Pancreas (tissue), 10 donors: ENCODE measurements around the gene KCNJ9. TPM values are rescaled to one million over a fixed set of nuclear protein-coding genes. Genes with fewer than 3 reads are reported as not detected.

Experiments used
- ATAC-seq, 4 donors: fragments of 200-7000 bp; cut with Tn5 transposase; one replicate each; pipeline versions ENCODE4 v1.8.0 to v1.9.1; 2020; ENCODE audit warnings: mild to moderate bottlenecking in 4 of 4, moderate library complexity in 4 of 4
- DNase-seq, 6 donors: peaks; one replicate each; pipeline ENCODE4 v3.0.0-alpha.2; 2020
- FAIRE-seq: peaks from 2 replicates; lab custom pipeline; 2012; peaks lifted over from hg19 to GRCh38; lab: Jason Lieb, UNC
- H3K27ac ChIP-seq, 4 donors: fragments of 200-600 bp; sonication (generic); 1 replicate in 3 of 4; 2 replicates in 1 of 4; pipeline versions ENCODE4 v1.5.0 to v1.8.0; 2020
- H3K27me3 ChIP-seq, 4 donors: fragments of 200-600 bp; one replicate each; pipeline ENCODE4 v1.8.0; 2021
- H3K36me3 ChIP-seq, 3 donors: fragments of 200-600 bp; sonication (generic) in 1 of 3; one replicate each; pipeline versions ENCODE4 v1.5.0 to v1.8.0; 2020 to 2021
- H3K4me1 ChIP-seq, 3 donors: fragments of 200-600 bp; one replicate each; pipeline ENCODE4 v1.8.0; 2021
- H3K4me3 ChIP-seq, 4 donors: fragments of 200-600 bp; sonication (generic) in 2 of 4; one replicate each; pipeline versions ENCODE4 v1.5.0 to v1.8.0; 2020 to 2021
- H3K9me3 ChIP-seq, 4 donors: fragments of 200-600 bp; one replicate each; pipeline ENCODE4 v1.8.0; 2021
- WGBS, 2 donors: extraction: QIAGEN DNeasy Blood & Tissue Kit; methylation state at CpG; one replicate each; pipeline ENCODE4 v1.1.7; 2013; 5-methylcytosine and 5-hydroxymethylcytosine counted together
- intact Hi-C, 3 donors: fragments of 100-400 bp; cut with DNase I; formaldehyde crosslinking; loops; one replicate each; pipeline versions ENCODE4 v1.11.1 to v1.14.2; 2022
- polyA plus RNA-seq, 2 donors: library from polyadenylated mRNA; stranded (reverse); fragments of 200-250 nt; gene quantifications; one replicate each; pipeline ENCODE4 v1.2.3, GENCODE V29; 2013
- total RNA-seq, 6 donors: library from RNA; stranded (reverse); fragmentation: NEBNext Ultra II Directional in 4 of 6; extraction: Animal tissue kit (Norgen Biotek cat#: 25700) in 4 of 6; gene quantifications; one replicate each; pipeline versions ENCODE4 v1.2.1 to v1.2.4, GENCODE V29; 2021 to 2023
- TF ChIP-seq, protein P1 (sequence below), 4 donors: fragments of 200-600 bp; sonication (generic) in 3 of 4; IDR thresholded peaks; one replicate each; pipeline versions ENCODE4 v1.5.0 to v1.8.0; 2021; ENCODE audit warnings: antibody characterized with exemption in 4 of 4
- donor health status: healthy with polysubstance abuse.
- donor health status: DM: no; HTN: no; CAD: no; lungs with moderate emphysema.
- donor health status: DM: no; HTN: no; CAD: no.
- donor health status: control.
- donor health status: control.
- donor health status: Bipolar disorder and iron deficiency.
- donor health status: DM: yes; HTN: yes; CAD: no.
- donor health status: DM: no; HTN: no; CAD: no.
- donor health status: DM: no; HTN: no; CAD: no.
- donor health status: DM: yes; HTN: yes; CAD: no.

Gene KCNJ9
- total and polyA plus RNA-seq, 8 donors = 0.02 to 0.04 TPM; not detected in 6

- Histone ChIP-seq H3K36me3 (peaks cover 0 to 29% (median 0%) of the 10 kb centered on the region in 3 donors), H3K27ac (no peak overlapping the region), H3K4me3 (no peak overlapping the region), H3K4me1 (no peaks in the 10 kb centered on the region), H3K9me3 (no peaks in the 10 kb centered on the region), H3K27me3 (no peaks in the 10 kb centered on the region)
- FAIRE-seq = no peak
- TF ChIP-seq, protein P1, sequence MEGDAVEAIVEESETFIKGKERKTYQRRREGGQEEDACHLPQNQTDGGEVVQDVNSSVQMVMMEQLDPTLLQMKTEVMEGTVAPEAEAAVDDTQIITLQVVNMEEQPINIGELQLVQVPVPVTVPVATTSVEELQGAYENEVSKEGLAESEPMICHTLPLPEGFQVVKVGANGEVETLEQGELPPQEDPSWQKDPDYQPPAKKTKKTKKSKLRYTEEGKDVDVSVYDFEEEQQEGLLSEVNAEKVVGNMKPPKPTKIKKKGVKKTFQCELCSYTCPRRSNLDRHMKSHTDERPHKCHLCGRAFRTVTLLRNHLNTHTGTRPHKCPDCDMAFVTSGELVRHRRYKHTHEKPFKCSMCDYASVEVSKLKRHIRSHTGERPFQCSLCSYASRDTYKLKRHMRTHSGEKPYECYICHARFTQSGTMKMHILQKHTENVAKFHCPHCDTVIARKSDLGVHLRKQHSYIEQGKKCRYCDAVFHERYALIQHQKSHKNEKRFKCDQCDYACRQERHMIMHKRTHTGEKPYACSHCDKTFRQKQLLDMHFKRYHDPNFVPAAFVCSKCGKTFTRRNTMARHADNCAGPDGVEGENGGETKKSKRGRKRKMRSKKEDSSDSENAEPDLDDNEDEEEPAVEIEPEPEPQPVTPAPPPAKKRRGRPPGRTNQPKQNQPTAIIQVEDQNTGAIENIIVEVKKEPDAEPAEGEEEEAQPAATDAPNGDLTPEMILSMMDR (IDR thresholded peaks at IDR 0.05) = no peak
- intact Hi-C loops = no loop called here
- ATAC-seq = no peak
- DNase-seq = no peak
- 82 to 98% methylated on average over 3 of the region's 3 CpGs for WGBS, 2 donors
Observed at GRCh38 chr1:160089883-160090282, 8.5 kb downstream of the KCNJ9 start.

GRCh38 chr1:160090760-160091159 lies 9.4 kb downstream of the KCNJ9 start:
- H3K27ac ChIP-seq = no peak overlapping the region
- H3K9me3 ChIP-seq = no peaks in the 10 kb centered on the region
- WGBS, 2 donors = 91 to 96% methylated on average over 4 of the region's 4 CpGs
- TF ChIP-seq, protein P1 (IDR thresholded peaks at IDR 0.05) = no peak
- no peaks in the 10 kb centered on the region for H3K27me3 ChIP-seq
- ATAC-seq (no peak), FAIRE-seq (no peak), DNase-seq (no peak)
- peaks cover 0 to 2% (median 0%) of the 10 kb centered on the region in 3 donors for H3K4me1 ChIP-seq
- H3K36me3 ChIP-seq = peaks cover 0 to 29% (median 0%) of the 10 kb centered on the region in 3 donors
- intact Hi-C loops = no loop called here
- H3K4me3 ChIP-seq = no peak overlapping the region

GRCh38 chr1:160091666-160092223 lies 10.4 kb downstream of the KCNJ9 start:
- WGBS, 2 donors = 89 to 94% methylated on average over 5 of the region's 5 CpGs
- no peak overlapping the region for H3K27ac ChIP-seq
- no peaks in the 10 kb centered on the region for H3K27me3 ChIP-seq
- DNase-seq (no peak), ATAC-seq (no peak), FAIRE-seq (no peak)
- peaks cover 0 to 8% (median 7%) of the 10 kb centered on the region in 3 donors for H3K4me1 ChIP-seq
- TF ChIP-seq, protein P1 (IDR thresholded peaks at IDR 0.05) = no peak
- intact Hi-C loops = no loop called here
- peaks cover 0 to 29% (median 0%) of the 10 kb centered on the region in 3 donors for H3K36me3 ChIP-seq
- H3K9me3 ChIP-seq = no peaks in the 10 kb centered on the region
- no peak overlapping the region for H3K4me3 ChIP-seq

DNA sequence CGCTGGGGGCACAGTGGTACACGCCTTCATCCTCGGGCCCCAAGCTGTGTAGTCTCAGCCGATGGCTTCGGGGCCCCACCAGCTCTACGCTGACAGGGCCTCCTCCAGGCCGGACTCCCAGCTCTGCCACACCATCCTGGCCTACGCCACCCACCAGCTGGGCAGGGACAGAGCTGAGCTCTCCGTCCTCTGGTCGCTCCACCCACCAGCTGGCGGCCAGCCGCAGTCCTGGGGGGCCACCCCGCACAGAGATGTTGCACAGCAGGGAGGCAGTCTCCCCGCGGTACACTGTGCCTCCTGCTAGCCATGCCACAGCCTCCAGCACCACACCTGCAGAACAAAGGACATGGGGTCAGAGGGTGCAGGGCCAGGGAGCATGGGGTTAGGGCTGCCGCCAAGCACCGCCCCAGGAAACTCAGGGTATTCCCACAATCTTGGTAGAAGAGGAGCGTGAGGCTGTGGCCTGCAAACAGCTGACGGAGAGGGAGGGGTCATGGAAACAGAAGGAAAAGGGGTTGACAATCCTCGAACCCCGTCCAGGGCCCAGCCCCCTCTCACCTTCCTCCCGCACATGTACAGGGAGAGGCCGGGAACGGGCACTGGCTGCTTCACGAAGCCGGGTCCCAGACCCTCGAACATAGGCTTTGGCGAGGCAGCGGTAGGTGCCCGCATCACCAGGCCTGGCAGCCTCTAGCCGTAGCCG lies 11.2 kb downstream of the KCNJ9 start:
- Histone ChIP-seq H3K4me3 (no peak overlapping the region), H3K36me3 (peaks cover 0 to 29% (median 0%) of the 10 kb centered on the region in 3 donors), H3K27me3 (no peaks in the 10 kb centered on the region), H3K4me1 (peaks cover 0 to 16% (median 13%) of the 10 kb centered on the region in 3 donors), H3K9me3 (no peaks in the 10 kb centered on the region), H3K27ac (no peak overlapping the region)
- no peak for FAIRE-seq
- WGBS, 2 donors = 95 to 96% methylated on average over 25 to 32 of the region's 32 CpGs
- ATAC-seq = no peak
- TF ChIP-seq, protein P1 (IDR thresholded peaks at IDR 0.05) = no peak
- intact Hi-C loops = no loop called here
- DNase-seq = no peak

- no peaks in the 10 kb centered on the region for H3K27me3 ChIP-seq
- H3K4me1 ChIP-seq = peaks cover 0 to 20% (median 13%) of the 10 kb centered on the region in 3 donors
- peak in 1 of 6 donors; percentile 75 for DNase-seq
- intact Hi-C loops = no loop called here
- 82 to 89% methylated on average over 9 of the region's 9 CpGs for WGBS, 2 donors
- H3K4me3 ChIP-seq = no peak overlapping the region
- H3K36me3 ChIP-seq = peaks cover 0 to 29% (median 0%) of the 10 kb centered on the region in 3 donors
- TF ChIP-seq, protein P1 (IDR thresholded peaks at IDR 0.05) = no peak
- H3K9me3 ChIP-seq = no peaks in the 10 kb centered on the region
- no peak overlapping the region for H3K27ac ChIP-seq
- no peak for ATAC-seq
- no peak for FAIRE-seq
Observed at GRCh38 chr1:160093069-160093395, 11.7 kb downstream of the KCNJ9 start.
